ENCODE data around the gene APBB1IP. TPM values are rescaled to one million over a fixed set of nuclear protein-coding genes. Genes with fewer than 3 reads are reported as not detected.

APBB1IP gene
- total RNA-seq, 1 donor from 2014 or later: not detected

DNA sequence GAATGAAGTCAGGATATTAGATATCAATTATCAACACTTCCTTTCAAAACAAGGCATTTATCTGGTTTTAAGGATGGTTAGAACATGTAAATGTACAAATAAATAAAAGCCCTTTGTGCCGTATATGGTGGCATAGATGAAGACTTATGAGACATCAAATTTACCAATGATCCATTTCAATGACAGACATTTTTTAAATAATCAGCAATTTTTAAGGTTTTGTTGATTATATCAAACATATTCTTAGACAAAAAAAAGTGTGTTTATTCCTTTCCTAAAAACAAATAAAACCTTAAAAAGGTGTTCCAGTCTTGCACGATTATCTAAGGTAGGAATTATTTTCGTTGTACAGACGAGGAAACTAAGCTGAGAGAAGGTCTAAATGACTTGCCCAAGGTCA is 13.8 kb downstream of the APBB1IP start:
- Mint-ChIP-seq H3K9me3 (ENCODE audit: low read depth) (no peaks in the 10 kb centered on the region), H3K4me1 (ENCODE audit: low read depth) (no peaks in the 10 kb centered on the region), H3K36me3 (ENCODE audit: low read depth) (no peaks in the 10 kb centered on the region), H3K27me3 (ENCODE audit: low read depth) (peaks cover 19% of the 10 kb centered on the region), H3K27ac (ENCODE audit: unreplicated experiment) (no peak overlapping the region), H3K4me3 (ENCODE audit: unreplicated experiment) (no peak overlapping the region)
- TF ChIP-seq, protein P1, sequence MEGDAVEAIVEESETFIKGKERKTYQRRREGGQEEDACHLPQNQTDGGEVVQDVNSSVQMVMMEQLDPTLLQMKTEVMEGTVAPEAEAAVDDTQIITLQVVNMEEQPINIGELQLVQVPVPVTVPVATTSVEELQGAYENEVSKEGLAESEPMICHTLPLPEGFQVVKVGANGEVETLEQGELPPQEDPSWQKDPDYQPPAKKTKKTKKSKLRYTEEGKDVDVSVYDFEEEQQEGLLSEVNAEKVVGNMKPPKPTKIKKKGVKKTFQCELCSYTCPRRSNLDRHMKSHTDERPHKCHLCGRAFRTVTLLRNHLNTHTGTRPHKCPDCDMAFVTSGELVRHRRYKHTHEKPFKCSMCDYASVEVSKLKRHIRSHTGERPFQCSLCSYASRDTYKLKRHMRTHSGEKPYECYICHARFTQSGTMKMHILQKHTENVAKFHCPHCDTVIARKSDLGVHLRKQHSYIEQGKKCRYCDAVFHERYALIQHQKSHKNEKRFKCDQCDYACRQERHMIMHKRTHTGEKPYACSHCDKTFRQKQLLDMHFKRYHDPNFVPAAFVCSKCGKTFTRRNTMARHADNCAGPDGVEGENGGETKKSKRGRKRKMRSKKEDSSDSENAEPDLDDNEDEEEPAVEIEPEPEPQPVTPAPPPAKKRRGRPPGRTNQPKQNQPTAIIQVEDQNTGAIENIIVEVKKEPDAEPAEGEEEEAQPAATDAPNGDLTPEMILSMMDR (IDR thresholded peaks at IDR 0.05): no peak
- DNase-seq (ENCODE audit: low spot score): no peak

DNA sequence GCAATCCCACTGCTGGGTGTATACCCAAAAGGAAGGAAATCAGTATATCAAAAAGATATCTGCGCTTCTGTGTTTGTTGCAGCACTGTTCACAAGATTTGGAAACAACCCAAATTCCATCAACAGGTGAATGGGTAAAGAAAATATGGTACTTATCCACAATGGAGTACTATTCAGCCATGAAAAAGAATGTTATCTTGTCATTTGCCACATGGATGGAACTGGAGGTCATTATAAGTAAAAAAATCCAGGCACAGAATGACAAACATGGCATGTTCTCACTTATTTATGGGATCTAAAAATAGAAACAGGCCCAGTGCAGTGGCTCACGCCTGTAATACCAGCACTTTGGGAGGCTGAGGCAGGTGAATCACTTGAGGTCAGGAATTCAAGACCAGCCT is 15.7 kb downstream of the APBB1IP start:
- H3K9me3 Mint-ChIP-seq (ENCODE audit: low read depth): no peaks in the 10 kb centered on the region
- TF ChIP-seq, protein P1 (IDR thresholded peaks at IDR 0.05): no peak
- no peak overlapping the region for H3K27ac Mint-ChIP-seq (ENCODE audit: unreplicated experiment)
- DNase-seq (ENCODE audit: low spot score): no peak
- H3K4me3 Mint-ChIP-seq (ENCODE audit: unreplicated experiment): no peak overlapping the region
- no peaks in the 10 kb centered on the region for H3K36me3 Mint-ChIP-seq (ENCODE audit: low read depth)
- H3K27me3 Mint-ChIP-seq (ENCODE audit: low read depth): peaks cover 19% of the 10 kb centered on the region
- no peaks in the 10 kb centered on the region for H3K4me1 Mint-ChIP-seq (ENCODE audit: low read depth)

DNA sequence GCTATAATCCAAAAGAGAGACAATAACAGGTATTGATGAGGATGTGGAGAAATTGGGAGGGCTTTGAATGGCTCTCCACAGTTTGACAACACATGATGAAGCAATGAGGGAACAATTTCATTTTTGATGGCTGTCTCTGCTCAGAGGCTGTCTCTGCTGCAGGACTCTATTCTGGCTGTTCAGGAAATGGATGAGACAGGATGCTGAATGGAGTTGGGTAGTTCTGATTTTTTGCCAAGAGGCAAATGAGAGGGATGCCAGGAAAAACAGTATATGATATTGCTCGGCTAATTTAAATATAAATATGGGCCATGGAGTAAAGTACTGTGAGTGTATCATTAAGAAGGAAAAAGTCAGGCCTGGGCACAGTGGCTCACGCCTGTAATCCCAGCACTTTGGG is 16.8 kb downstream of the APBB1IP start:
- H3K4me3 Mint-ChIP-seq (ENCODE audit: unreplicated experiment): no peak overlapping the region
- TF ChIP-seq, protein P1 (IDR thresholded peaks at IDR 0.05): no peak
- no peaks in the 10 kb centered on the region for H3K36me3 Mint-ChIP-seq (ENCODE audit: low read depth)
- DNase-seq (ENCODE audit: low spot score): no peak
- no peaks in the 10 kb centered on the region for H3K4me1 Mint-ChIP-seq (ENCODE audit: low read depth)
- H3K27ac Mint-ChIP-seq (ENCODE audit: unreplicated experiment): no peak overlapping the region
- H3K27me3 Mint-ChIP-seq (ENCODE audit: low read depth): peaks cover 14% of the 10 kb centered on the region
- no peaks in the 10 kb centered on the region for H3K9me3 Mint-ChIP-seq (ENCODE audit: low read depth)

DNA sequence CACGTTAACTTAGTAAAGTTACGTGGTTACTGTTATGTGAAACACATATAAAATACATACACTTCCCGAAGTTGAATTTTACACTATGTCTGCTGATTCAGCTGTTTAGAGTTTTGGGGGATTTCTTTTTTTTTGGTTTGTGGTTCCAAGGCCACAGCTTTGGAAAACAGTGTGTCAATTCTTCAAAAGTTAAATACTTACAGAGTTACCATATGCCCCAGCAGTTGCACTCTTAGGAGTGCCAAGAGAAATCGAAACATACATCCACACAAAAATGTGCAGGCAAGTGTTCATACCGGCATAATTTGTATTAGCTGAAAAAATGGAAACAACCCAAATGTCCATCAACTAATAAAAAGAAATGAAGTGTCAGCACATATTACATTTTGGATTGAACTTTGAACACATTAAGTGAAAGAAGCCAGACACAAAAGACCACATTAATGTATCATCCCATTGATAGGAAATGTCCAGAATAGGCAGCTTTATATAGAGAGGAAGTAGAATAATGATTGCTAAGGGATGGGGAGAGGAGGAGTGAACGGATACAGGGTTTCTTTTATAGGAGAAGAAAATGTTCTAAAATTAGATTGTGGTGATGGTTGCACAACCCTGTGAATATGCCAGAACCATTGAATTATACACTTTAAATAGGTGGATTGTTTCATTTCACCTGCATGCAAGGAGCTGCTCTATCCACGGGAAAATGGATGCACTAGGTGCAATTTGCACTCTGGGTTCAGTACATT is 17.6 kb downstream of the APBB1IP start:
- DNase-seq (ENCODE audit: low spot score): no peak
- no peak overlapping the region for H3K4me3 Mint-ChIP-seq (ENCODE audit: unreplicated experiment)
- H3K27me3 Mint-ChIP-seq (ENCODE audit: low read depth): peaks cover 11% of the 10 kb centered on the region
- TF ChIP-seq, protein P1 (IDR thresholded peaks at IDR 0.05): no peak
- no peaks in the 10 kb centered on the region for H3K4me1 Mint-ChIP-seq (ENCODE audit: low read depth)
- H3K27ac Mint-ChIP-seq (ENCODE audit: unreplicated experiment): no peak overlapping the region
- no peaks in the 10 kb centered on the region for H3K9me3 Mint-ChIP-seq (ENCODE audit: low read depth)
- H3K36me3 Mint-ChIP-seq (ENCODE audit: low read depth): no peaks in the 10 kb centered on the region

DNA sequence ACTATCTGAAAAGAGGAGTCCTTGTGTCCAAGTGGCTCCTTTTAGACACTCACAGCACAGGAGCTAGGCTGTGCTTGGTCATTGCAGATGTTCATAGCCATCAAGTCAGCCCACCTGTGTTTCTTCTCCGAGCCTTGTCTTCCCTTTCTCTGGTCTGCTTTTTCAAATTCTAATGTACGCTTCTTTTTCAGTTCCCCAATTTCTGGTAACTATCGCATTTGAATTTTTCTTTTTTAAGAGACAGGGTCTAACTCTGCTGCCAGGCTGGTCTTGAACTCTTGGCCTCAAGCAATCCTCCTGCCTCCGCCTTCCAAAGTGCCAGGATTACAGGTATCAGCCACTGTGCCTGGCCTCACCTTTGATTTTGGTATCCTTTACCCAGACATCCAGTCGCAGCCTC is 18.9 kb downstream of the APBB1IP start:
- Mint-ChIP-seq H3K4me3 (ENCODE audit: unreplicated experiment) (no peak overlapping the region), H3K27me3 (ENCODE audit: low read depth) (peaks cover 5% of the 10 kb centered on the region), H3K27ac (ENCODE audit: unreplicated experiment) (no peak overlapping the region), H3K9me3 (ENCODE audit: low read depth) (peaks cover 3% of the 10 kb centered on the region), H3K4me1 (ENCODE audit: low read depth) (no peaks in the 10 kb centered on the region), H3K36me3 (ENCODE audit: low read depth) (no peaks in the 10 kb centered on the region)
- TF ChIP-seq, protein P1 (IDR thresholded peaks at IDR 0.05): no peak
- no peak for DNase-seq (ENCODE audit: low spot score)

Measured in chondrocyte (in vitro differentiated cells).